ENCODE measurements around the gene IKZF4.

The IKZF4 gene

DNA sequence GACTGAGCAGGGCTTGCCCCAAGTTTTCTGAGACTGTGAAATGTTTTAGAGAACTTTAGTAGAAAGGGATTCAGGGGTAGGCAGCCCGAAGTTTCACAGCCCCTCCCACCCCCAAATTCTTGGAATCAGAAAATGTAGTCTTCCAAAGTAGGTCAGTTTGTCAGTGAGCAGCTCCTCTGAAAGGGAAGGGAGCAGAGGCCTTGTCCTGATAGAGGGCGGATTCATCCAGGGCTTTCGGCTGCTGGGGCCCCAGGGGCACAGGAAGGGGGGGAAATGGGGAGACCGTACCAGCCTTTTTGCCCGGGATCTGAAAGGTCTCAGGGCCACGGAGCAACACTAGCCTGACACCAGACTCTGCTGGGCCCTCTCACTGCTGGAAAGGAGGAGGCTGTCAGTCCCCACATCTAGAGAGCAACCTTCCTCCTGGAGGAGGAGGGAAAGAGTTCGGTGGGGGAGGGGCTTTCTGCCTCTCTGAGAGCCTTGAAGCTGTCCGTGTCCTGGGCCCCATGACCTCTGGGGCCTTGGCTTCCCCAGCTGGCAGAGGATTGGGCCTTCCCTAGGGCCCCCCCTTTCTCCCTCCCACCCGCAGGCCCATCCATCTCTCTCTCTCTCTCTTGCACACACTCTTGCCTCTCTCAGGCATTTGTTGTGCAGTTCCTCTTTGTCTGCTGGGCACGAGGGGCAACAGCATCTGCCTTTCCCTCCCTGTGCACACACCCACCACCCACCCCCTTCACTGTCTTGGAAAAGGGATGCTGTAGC, at the start of gene IKZF4:
Gene IKZF4, plus strand, starts transcription at position 621 of the 762 bp plus-strand sequence. CDS start 451 bp downstream, outside the sequence.
- peak in 1 of 2 donors; percentile 85 for DNase-seq (ENCODE audit: low read depth in 2 of 2)
- H3K4me3 ChIP-seq (replicated peaks in 1 of 2; ENCODE audit: low read depth in 2 of 2, low read length in 2 of 2), result peak within 1 kb of the TSS; percentile 7 to 32
- TF ChIP-seq, protein P1, sequence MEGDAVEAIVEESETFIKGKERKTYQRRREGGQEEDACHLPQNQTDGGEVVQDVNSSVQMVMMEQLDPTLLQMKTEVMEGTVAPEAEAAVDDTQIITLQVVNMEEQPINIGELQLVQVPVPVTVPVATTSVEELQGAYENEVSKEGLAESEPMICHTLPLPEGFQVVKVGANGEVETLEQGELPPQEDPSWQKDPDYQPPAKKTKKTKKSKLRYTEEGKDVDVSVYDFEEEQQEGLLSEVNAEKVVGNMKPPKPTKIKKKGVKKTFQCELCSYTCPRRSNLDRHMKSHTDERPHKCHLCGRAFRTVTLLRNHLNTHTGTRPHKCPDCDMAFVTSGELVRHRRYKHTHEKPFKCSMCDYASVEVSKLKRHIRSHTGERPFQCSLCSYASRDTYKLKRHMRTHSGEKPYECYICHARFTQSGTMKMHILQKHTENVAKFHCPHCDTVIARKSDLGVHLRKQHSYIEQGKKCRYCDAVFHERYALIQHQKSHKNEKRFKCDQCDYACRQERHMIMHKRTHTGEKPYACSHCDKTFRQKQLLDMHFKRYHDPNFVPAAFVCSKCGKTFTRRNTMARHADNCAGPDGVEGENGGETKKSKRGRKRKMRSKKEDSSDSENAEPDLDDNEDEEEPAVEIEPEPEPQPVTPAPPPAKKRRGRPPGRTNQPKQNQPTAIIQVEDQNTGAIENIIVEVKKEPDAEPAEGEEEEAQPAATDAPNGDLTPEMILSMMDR (IDR thresholded peaks at IDR 0.05; ENCODE audit: low read depth, low read length), result no peak

DNA sequence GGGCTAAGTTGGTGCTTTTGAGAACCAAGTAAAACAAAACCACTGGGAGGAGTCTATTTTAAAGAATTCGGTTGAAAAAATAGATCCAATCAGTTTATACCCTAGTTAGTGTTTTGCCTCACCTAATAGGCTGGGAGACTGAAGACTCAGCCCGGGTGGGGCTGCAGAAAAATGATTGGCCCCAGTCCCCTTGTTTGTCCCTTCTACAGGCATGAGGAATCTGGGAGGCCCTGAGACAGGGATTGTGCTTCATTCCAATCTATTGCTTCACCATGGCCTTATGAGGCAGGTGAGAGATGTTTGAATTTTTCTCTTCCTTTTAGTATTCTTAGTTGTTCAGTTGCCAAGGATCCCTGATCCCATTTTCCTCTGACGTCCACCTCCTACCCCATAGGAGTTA, 48.8 kb upstream of the IKZF4 start:
- DNase-seq (ENCODE audit: low read depth in 2 of 2), result peak; percentile 75 to 89
- peak overlapping the region in 1 of 2 donors; percentile 27 for H3K4me3 ChIP-seq (replicated peaks in 1 of 2; ENCODE audit: low read depth in 2 of 2, low read length in 2 of 2)

DNA sequence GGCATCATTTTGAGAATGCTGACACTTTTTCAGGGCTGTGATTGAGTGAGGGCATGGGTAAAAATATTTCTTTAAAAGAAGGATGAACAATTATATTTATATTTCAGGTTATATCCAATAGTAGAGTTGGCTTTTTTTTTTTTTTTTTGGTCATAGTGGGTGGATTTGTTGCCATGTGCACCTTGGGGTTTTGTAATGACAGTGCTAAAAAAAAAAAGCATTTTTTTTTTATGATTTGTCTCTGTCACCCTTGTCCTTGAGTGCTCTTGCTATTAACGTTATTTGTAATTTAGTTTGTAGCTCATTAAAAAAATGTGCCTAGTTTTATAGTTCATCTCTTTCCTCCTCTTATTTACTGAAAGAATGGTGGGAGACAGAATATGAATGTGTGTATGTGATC, 48.4 kb upstream of the IKZF4 start:
- H3K4me3 ChIP-seq (replicated peaks in 1 of 2; ENCODE audit: low read depth in 2 of 2, low read length in 2 of 2), result peak overlapping the region; percentile 61 to 69
- no peak for DNase-seq (ENCODE audit: low read depth in 2 of 2)
- TF ChIP-seq, protein P1 (IDR thresholded peaks at IDR 0.05; ENCODE audit: low read depth, low read length), result no peak

More for the DNA sequence above, 48.8 kb upstream of the IKZF4 start:
- TF ChIP-seq, protein P1 (IDR thresholded peaks at IDR 0.05; ENCODE audit: low read depth, low read length), result no peak

DNA sequence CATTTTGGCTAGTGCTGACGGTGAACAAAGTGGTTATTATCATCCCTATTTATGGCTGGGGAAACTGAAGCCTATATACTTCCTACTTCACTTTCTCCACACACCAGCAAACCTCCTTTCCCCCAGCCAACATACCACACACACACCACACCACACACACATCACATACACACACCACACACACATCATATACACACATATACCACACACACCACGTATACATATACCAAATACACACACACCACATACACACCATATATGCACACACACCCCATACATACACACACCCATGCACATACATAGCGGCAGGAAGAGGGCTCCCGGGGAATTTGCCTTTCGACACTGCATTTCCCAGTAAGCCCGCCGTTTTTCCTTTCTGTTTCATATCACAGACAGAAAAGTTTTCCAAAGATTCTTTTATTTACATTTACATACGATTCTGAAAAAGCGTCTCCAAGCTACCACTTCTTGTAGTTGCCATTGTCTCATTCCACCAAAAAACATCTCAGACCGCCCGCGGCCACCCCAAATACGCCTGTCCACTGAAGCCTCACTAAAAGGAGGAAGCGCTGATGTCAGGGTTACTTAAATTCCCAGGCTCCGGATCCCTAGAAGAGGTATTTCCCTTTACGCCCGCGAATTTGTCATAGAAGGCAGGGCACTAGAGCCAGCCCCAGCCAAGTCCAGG, 47.8 kb upstream of the IKZF4 start:
- TF ChIP-seq, protein P1 (IDR thresholded peaks at IDR 0.05; ENCODE audit: low read depth, low read length), result no peak
- H3K4me3 ChIP-seq (replicated peaks in 1 of 2; ENCODE audit: low read depth in 2 of 2, low read length in 2 of 2), result peak overlapping the region; percentile 61 to 69
- DNase-seq (ENCODE audit: low read depth in 2 of 2), result peak in 1 of 2 donors; percentile 66

DNA sequence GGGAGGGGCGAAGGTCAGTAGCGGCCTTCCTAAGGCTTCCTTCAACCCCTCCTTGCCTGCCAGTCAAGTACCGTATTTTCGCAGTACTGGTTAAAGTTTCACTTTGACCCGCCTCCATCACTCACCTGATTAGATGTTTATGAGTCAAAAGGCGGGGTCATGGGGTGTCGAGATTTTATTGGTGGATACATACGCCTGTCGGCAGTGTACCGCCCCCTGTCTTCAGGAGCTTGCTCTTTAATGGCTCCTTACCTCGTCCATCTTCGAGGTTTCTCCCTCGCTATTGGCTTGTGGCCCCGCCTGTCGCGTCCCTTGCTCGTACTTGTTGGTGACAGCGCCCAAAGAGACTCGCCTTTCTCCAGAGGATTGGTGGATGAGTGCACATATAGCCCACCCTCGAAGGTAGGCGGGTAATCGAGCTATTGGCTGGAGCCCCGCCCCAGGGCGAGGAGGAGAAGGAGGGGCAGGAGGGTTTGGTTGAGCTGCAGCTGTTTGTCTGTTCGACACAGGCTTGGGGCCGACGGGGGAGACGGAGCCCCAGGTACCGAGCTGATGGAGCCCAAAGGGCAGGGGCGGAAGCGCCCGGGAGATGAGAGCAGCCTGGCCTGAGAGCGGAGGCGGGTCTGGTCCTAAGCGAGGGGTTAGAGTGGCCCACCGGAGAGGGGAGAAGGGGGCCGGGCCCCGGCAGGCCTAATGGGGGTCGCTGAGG, 47.1 kb upstream of the IKZF4 start, which contains the start of gene RAB5B:
Gene RAB5B, plus strand, starts transcription at position 480 of the 709 bp plus-strand sequence. CDS start 12,883 bp downstream, outside the sequence.
- DNase-seq (ENCODE audit: low read depth in 2 of 2), result peak; percentile 100
- TF ChIP-seq, protein P1 (IDR thresholded peaks at IDR 0.05; ENCODE audit: low read depth, low read length), result peak; percentile 29
- H3K4me3 ChIP-seq (replicated peaks in 1 of 2; ENCODE audit: low read depth in 2 of 2, low read length in 2 of 2), result peak within 1 kb of the TSS; percentile 97

DNA sequence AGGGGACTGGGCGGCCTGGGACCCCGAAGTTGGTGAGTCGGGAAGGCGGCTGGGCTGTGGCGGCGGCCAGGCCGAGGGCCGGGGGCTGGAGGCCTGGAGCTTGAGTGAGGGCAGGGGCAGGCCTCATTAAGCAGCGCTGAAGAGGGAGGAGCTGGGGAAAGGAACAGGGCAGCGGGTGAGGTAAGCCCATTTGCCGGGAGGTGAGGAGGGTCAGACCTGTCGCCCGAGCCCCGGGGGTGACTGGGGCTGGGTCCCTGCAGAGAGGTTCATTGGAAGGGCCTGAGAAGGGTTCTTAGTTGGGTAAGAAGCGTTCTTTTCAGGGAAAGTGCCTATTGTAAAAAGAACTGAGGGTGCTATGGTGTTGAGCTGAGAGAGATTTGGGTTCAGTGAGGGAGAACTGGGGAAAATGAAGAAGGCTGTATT, 46.5 kb upstream of the IKZF4 start:
- peak overlapping the region; percentile 97 for H3K4me3 ChIP-seq (replicated peaks in 1 of 2; ENCODE audit: low read depth in 2 of 2, low read length in 2 of 2)
- TF ChIP-seq, protein P1 (IDR thresholded peaks at IDR 0.05; ENCODE audit: low read depth, low read length), result no peak
- DNase-seq (ENCODE audit: low read depth in 2 of 2), result peak; percentile 58 to 59

All from cardiac fibroblast (primary cell).